GM12878 (cell line): ENCODE results near the gene VGLL4. TPM values are rescaled to one million over a fixed set of nuclear protein-coding genes. Genes with fewer than 3 reads are reported as not detected.

Experiments
- ATAC-seq: fragments of 200-7000 bp; cut with Tn5 transposase; 3 replicates; pipeline ENCODE4 v1.9.1; 2020; ENCODE audit warnings: mild to moderate bottlenecking, moderate library complexity
- BruUV-seq: library from RNA; stranded (reverse); fragments of 400-500 nt; replicated peaks from 2 replicates; lab custom pipeline; 2021; lab: Mats Ljungman, UMichigan
- CTCF ChIA-PET: fragments of 300-600 bp; sonication (Branson Sonifier 250); formaldehyde crosslinking; extraction: SDS; loops from one replicate; lab custom pipeline; 2021; ENCODE audit warnings: inconsistent platforms; lab: Yijun Ruan, JAX
- POLR2A ChIA-PET: fragments of 350-600 bp; formaldehyde crosslinking; extraction: SDS; loops from one replicate; lab custom pipeline; 2021; ENCODE audit warnings: inconsistent platforms; lab: Charles Lee
- RAD21 ChIA-PET: fragments of 300-600 bp; sonication (Branson Sonifier 250); formaldehyde crosslinking; loops from one replicate; lab custom pipeline; 2023; ENCODE audit warnings: antibody characterized with exemption; ENCODE audit not compliant: unreplicated experiment; lab: Charles Lee
- SMC1A ChIA-PET: fragments of 300-600 bp; sonication (Branson Sonifier 250); formaldehyde crosslinking; loops from one replicate; lab custom pipeline; 2023; ENCODE audit not compliant: unreplicated experiment, uncharacterized antibody; lab: Charles Lee
- DNase-seq: peaks from one replicate; pipeline ENCODE4 v3.0.0-alpha.2; 2011; ENCODE audit warnings: low read depth, low spot score
- FAIRE-seq: peaks from 3 replicates; lab custom pipeline; 2011; peaks lifted over from hg19 to GRCh38; lab: Jason Lieb, UNC
- H2AFZ ChIP-seq: 2 replicates; pipeline ENCODE4 v1.6.0; 2011; ENCODE audit warnings: low read depth, low read length, control low read depth; ENCODE audit not compliant: control insufficient read depth
- H3K27ac ChIP-seq: 2 replicates; pipeline ENCODE4 v1.5.1; 2011; ENCODE audit warnings: control low read depth; ENCODE audit not compliant: control insufficient read depth, insufficient read depth
- H3K27me3 ChIP-seq, 2 experiments: replicated peaks in 1 of 2; 2 replicates each; pipeline versions ENCODE4 v1.6.0 to v1.6.1; 2011; ENCODE audit warnings: low read length in 1 of 2; ENCODE audit not compliant: control insufficient read depth in 2 of 2, insufficient read depth in 2 of 2
- H3K36me3 ChIP-seq, 2 experiments: 2 replicates each; pipeline ENCODE4 v1.5.1; 2011; ENCODE audit warnings: low read length in 1 of 2; ENCODE audit not compliant: control insufficient read depth in 2 of 2, insufficient read depth in 2 of 2
- H3K4me1 ChIP-seq: 2 replicates; pipeline ENCODE4 v1.6.1; 2011; ENCODE audit warnings: mild to moderate bottlenecking, low read length, moderate library complexity, mixed read lengths; ENCODE audit not compliant: control insufficient read depth, insufficient read depth
- H3K4me2 ChIP-seq: 2 replicates; pipeline ENCODE4 v1.6.0; 2011; ENCODE audit warnings: control low read depth; ENCODE audit not compliant: control insufficient read depth, insufficient read depth
- H3K4me3 ChIP-seq: fragments of 200-600 bp; sonication (generic); 2 replicates; pipeline ENCODE4 v1.5.1; 2016
- H3K79me2 ChIP-seq: 2 replicates; pipeline ENCODE4 v1.6.0; 2011; ENCODE audit warnings: low read length; ENCODE audit not compliant: control insufficient read depth, insufficient read depth
- H3K9ac ChIP-seq: 2 replicates; pipeline ENCODE4 v1.8.0; 2011; ENCODE audit warnings: low read length, control low read depth, mixed read lengths; ENCODE audit not compliant: control insufficient read depth, insufficient read depth
- H3K9me3 ChIP-seq: replicated peaks from 3 replicates; pipeline ENCODE4 v1.5.1; 2011; ENCODE audit warnings: mild to moderate bottlenecking, low read length; ENCODE audit not compliant: control insufficient read depth, insufficient read depth
- H4K20me1 ChIP-seq: 2 replicates; pipeline ENCODE4 v1.6.0; 2011; ENCODE audit not compliant: control insufficient read depth, insufficient read depth
- EZH2 ChIP-seq: IDR thresholded peaks from 2 replicates; pipeline ENCODE4 v1.6.1; 2012; ENCODE audit warnings: low read depth, mild to moderate bottlenecking, control low read depth, inconsistent platforms, low read length, borderline replicate concordance; ENCODE audit not compliant: control insufficient read depth
- IKZF2 ChIP-seq, 2 experiments: fragments of 450-650 bp; IDR thresholded peaks; 2 replicates each; pipeline ENCODE4 v1.6.1; 2017; ENCODE audit warnings: mild to moderate bottlenecking in 2 of 2, moderate library complexity in 2 of 2
- MXI1 ChIP-seq: fragments of 150-350 bp; IDR thresholded peaks from 2 replicates; pipeline ENCODE4 v1.6.1; 2011; ENCODE audit warnings: low read depth, mild to moderate bottlenecking, inconsistent platforms, low read length, improper control_type of control experiment
- SIX5 ChIP-seq: IDR thresholded peaks from 2 replicates; pipeline ENCODE4 v1.6.1; 2011; ENCODE audit warnings: mild to moderate bottlenecking, low read depth, low read length, moderate library complexity; ENCODE audit not compliant: severe bottlenecking
- SPI1 ChIP-seq: IDR thresholded peaks from 2 replicates; pipeline ENCODE4 v1.6.1; 2011; ENCODE audit warnings: low read depth, mild to moderate bottlenecking, low read length, moderate library complexity, borderline replicate concordance; ENCODE audit not compliant: insufficient read depth
- STAT1 ChIP-seq: fragments of 450-650 bp; conservative IDR thresholded peaks from 2 replicates; pipeline ENCODE4 v1.6.1; 2014; ENCODE audit warnings: antibody characterized with exemption, mild to moderate bottlenecking
- WGBS: methylation state at CpG from one replicate; pipeline ENCODE4 v1.1.6; 2016; ENCODE audit warnings: low lambda C conversion rate; ENCODE audit not compliant: insufficient replicate concordance, insufficient coverage; ENCODE audit errors: missing lambda C conversion rate; 5-methylcytosine and 5-hydroxymethylcytosine counted together
- in situ Hi-C: fragments of 300-500 bp; cut with MboI; formaldehyde crosslinking; loops from 9 replicates; pipeline ENCODE4 v1.14.3; 2018; ENCODE audit warnings: mixed read lengths
- intact Hi-C: fragments of 100-400 bp; cut with micrococcal nuclease; formaldehyde crosslinking; loops from one replicate; pipeline ENCODE4 v1.14.2; 2022; ENCODE audit not compliant: unreplicated experiment
- polyA plus RNA-seq, 11 experiments: library from polyadenylated mRNA; depleted of rRNA in 4 of 11; unstranded in 6 of 11; stranded (reverse) in 5 of 11; fragments of >200 nt; fragmentation: Nextera tagmentation in 4 of 11; fragmentation: Illumina TruSeq in 1 of 11; extraction: Ambion mirVana in 4 of 11; extraction: Trizol in 1 of 11; gene quantifications; 1 replicate in 1 of 11; 2 replicates in 10 of 11; pipeline versions ENCODE4 v1.2.1 to v1.2.3, GENCODE V29; 2011 to 2016; ENCODE audit warnings: inconsistent platforms in 2 of 11, missing spikeins in 2 of 11, low read depth in 1 of 11
- total RNA-seq, 4 experiments: library from RNA; depleted of rRNA in 3 of 4; stranded (reverse); fragments of >200 nt in 3 of 4; fragmentation: Illumina TruSeq in 1 of 4; extraction: Trizol in 1 of 4; gene quantifications; 2 replicates each; pipeline versions ENCODE4 v1.2.1 to v1.2.3, GENCODE V29; 2013 to 2021
- TF ChIP-seq, protein P1 (sequence below): IDR thresholded peaks from 2 replicates; pipeline ENCODE4 v1.6.1; 2011; ENCODE audit warnings: low read depth, mild to moderate bottlenecking, low read length, moderate library complexity, borderline replicate concordance; ENCODE audit errors: extremely low read depth

Gene VGLL4
- total and polyA plus RNA-seq, 10 of the 15 experiments (the other 5 are each of a cell fraction or from before 2014, with no cell fraction given) = 0.44 to 38.1 (median 16.1) TPM

DNA sequence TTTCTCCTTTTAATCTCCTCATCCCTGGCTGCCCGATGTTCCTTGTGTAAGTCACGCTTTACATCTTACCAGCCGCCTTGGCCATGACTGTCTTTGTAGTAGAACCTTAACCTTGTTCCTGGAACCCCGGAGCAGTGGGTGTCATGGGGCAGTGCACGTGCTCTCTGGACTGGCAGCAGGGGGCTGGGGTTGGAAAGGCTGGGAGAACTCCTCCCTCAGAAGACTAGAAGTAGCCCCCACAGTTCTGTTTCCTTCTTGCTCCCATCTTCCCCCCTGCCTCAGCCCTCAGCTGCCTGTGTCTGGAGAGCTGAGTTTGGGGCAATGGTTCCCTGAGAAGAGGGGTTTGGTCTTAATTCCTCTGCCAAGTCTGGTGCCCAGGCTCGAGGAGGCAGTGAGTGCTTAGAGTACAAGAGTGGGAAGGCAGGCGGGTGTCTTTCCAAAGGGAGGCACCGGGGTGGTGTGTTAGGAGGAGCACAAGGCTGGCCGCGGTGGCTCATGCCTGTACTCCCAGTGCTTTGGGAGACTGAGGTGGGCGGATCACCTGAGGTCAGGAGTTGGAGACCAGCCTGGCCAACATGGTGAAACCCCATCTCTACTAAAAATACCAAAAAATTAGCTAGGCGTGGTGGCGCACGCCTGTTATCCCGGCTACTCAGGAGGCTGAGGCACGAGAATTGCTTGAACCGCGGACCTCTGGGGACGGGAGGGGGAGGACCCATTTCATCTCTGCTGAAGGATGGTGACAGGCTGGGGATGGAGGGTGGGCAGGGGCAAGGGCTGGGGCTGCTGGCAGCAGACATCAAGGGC is 100.4 kb downstream of the VGLL4 start:
- Histone ChIP-seq H3K27ac (no peak overlapping the region), H3K27me3 (no peaks in the 10 kb centered on the region), H3K9ac (no peak overlapping the region), H3K79me2 (no peaks in the 10 kb centered on the region), H3K9me3 (no peaks in the 10 kb centered on the region; the same call in 2 of the 3 replicates), H2AFZ (no peak overlapping the region), H3K4me2 (no peak overlapping the region), H3K36me3 (no peaks in the 10 kb centered on the region), H3K4me3 (no peak overlapping the region), H4K20me1 (no peaks in the 10 kb centered on the region), H3K4me1 (no peaks in the 10 kb centered on the region)
- POLR2A ChIA-PET = no interaction called here
- RAD21 ChIA-PET = no interaction called here
- DNase-seq (no peak), FAIRE-seq (no peak), ATAC-seq (no peak)
- CTCF ChIA-PET = no interaction called here
- SMC1A ChIA-PET = no interaction called here
- TF ChIP-seq SIX5 (no peak), SPI1 (no peak)
- intact Hi-C loops = no loop called here
- in situ Hi-C loops = no loop called here
- WGBS = 95% methylated on average over 15 of the region's 19 CpGs
- no TSS peak for BruUV-seq

DNA sequence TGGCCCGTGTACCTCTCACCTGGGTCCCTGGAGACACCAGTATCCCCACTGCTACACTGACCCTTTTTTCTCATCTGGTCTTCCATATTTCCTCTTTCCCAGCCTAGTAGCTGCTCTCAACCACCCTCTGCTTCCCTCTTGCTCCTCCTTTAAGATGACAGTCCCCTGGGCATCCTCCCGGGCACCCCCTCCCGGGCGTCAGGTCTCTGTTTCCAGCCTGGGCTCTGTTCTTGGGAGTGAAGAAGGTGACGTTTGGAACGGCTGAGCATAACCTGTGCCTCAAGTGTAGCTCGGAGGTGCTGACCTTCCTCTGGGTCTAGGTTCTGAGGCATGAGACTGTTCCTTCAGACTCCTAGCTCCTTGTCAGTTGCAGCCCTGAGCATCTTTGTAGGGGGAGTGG is 101.2 kb downstream of the VGLL4 start:
- Histone ChIP-seq H3K9me3 (no peaks in the 10 kb centered on the region; the same call in 2 of the 3 replicates), H3K27ac (no peak overlapping the region), H3K36me3 (no peaks in the 10 kb centered on the region), H4K20me1 (no peaks in the 10 kb centered on the region), H3K79me2 (no peaks in the 10 kb centered on the region), H2AFZ (no peak overlapping the region), H3K4me2 (no peak overlapping the region), H3K4me1 (no peaks in the 10 kb centered on the region)
- WGBS = 72% methylated on average over 7 of the region's 7 CpGs
- RAD21 ChIA-PET = no interaction called here
- no peak for ATAC-seq
- POLR2A ChIA-PET = no interaction called here
- SMC1A ChIA-PET = no interaction called here
- TF ChIP-seq MXI1 = no peak
- TF ChIP-seq, protein P1, sequence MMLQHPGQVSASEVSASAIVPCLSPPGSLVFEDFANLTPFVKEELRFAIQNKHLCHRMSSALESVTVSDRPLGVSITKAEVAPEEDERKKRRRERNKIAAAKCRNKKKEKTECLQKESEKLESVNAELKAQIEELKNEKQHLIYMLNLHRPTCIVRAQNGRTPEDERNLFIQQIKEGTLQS = no peak
- TF ChIP-seq STAT1 = no peak
- no peak for TF ChIP-seq EZH2
- no peak for TF ChIP-seq IKZF2 (IDR thresholded peaks at IDR 0.05)
- TF ChIP-seq, all 136 proteins: peak for 0
- intact Hi-C loops (no loop called here), in situ Hi-C loops (no loop called here)
- H3K9ac ChIP-seq = no peak overlapping the region
- no TSS peak for BruUV-seq
- no peak overlapping the region for H3K4me3 ChIP-seq
- CTCF ChIA-PET = no interaction called here
- no peaks in the 10 kb centered on the region for H3K27me3 ChIP-seq
- no peak for FAIRE-seq
- no peak for DNase-seq
